GM12891 (cell line): ENCODE results near the gene ZBTB12.

Source experiments
- PAX5 ChIP-seq: IDR thresholded peaks from 2 replicates; pipeline ENCODE4 v1.6.1; 2011; ENCODE audit warnings: low read length, moderate library complexity, mild to moderate bottlenecking; ENCODE audit not compliant: insufficient read depth, severe bottlenecking
- POLR2A ChIP-seq: IDR thresholded peaks from 2 replicates; pipeline ENCODE4 v1.6.1; 2011; ENCODE audit warnings: low read depth, low read length, control low read depth
- POLR2AphosphoS5 ChIP-seq: IDR thresholded peaks from 2 replicates; pipeline ENCODE4 v1.6.1; 2011; ENCODE audit warnings: low read depth, low read length, control low read depth
- POU2F2 ChIP-seq: IDR thresholded peaks from 2 replicates; pipeline ENCODE4 v1.6.1; 2011; ENCODE audit warnings: low read depth, mild to moderate bottlenecking, control low read depth, low read length, moderate library complexity
- SPI1 ChIP-seq: IDR thresholded peaks from 2 replicates; pipeline ENCODE4 v1.6.1; 2011; ENCODE audit warnings: low read depth, low read length, control low read depth
- TAF1 ChIP-seq: IDR thresholded peaks from 2 replicates; pipeline ENCODE4 v1.6.1; 2011; ENCODE audit warnings: low read depth, low read length, control low read depth

DNA sequence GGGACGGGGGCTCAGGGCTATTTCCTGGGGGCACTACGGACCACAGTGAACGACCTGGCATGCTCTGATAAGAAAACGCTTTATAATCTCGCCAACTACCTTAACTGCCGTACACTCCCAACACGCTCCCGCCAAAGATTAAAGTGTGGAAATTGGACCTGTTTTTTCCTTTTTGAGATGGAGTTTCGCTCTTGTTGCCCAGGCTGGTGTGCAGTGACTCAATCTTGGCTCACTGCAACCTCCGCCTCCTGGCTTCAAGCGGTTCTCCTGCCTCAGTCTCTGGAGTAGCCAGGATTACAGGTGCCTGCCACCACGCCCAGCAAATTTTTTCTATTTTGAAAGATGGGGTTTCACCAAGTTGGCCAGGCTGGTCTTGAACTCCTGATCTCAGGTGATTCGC lies 22.7 kb downstream of the ZBTB12 start:
- TF ChIP-seq POLR2A (no peak), POLR2AphosphoS5 (no peak), TAF1 (no peak), SPI1 (no peak), POU2F2 (no peak), PAX5 (no peak)
